Bronchial epithelial cell (primary cell): Measurements from ENCODE around the gene RNU4-1. TPM values are rescaled to one million over a fixed set of nuclear protein-coding genes. Genes with fewer than 3 reads are reported as not detected.

ENCODE experiments used
- DNase-seq: peaks from one replicate; pipeline ENCODE4 v3.0.0-alpha.2; 2010; ENCODE audit warnings: low read depth
- FAIRE-seq: peaks from 2 replicates; lab custom pipeline; 2011; peaks lifted over from hg19 to GRCh38; lab: Jason Lieb, UNC
- H3K27me3 ChIP-seq: 2 replicates; pipeline ENCODE4 v1.5.1; 2011; ENCODE audit warnings: low read length; ENCODE audit not compliant: control insufficient read depth, insufficient read depth
- H3K36me3 ChIP-seq: 2 replicates; pipeline ENCODE4 v1.5.1; 2011; ENCODE audit warnings: low read length; ENCODE audit not compliant: control insufficient read depth, insufficient read depth
- H3K4me3 ChIP-seq: 2 replicates; pipeline ENCODE4 v1.5.1; 2011; ENCODE audit warnings: mild to moderate bottlenecking, low read depth, low read length, control low read depth
- total RNA-seq: library from RNA; depleted of rRNA; stranded (reverse); fragments of >200 nt; gene quantifications from 2 replicates; pipeline ENCODE4 v1.2.1, GENCODE V29; 2014
- TF ChIP-seq, protein P1 (sequence below): IDR thresholded peaks from 2 replicates; pipeline ENCODE4 v1.5.1; 2011; ENCODE audit warnings: mild to moderate bottlenecking, moderate library complexity, low read length, control low read depth, inconsistent platforms; ENCODE audit not compliant: insufficient read depth, severe bottlenecking

RNU4-1 gene
- total RNA-seq, 1 donor from 2014 or later, result 564 TPM

DNA sequence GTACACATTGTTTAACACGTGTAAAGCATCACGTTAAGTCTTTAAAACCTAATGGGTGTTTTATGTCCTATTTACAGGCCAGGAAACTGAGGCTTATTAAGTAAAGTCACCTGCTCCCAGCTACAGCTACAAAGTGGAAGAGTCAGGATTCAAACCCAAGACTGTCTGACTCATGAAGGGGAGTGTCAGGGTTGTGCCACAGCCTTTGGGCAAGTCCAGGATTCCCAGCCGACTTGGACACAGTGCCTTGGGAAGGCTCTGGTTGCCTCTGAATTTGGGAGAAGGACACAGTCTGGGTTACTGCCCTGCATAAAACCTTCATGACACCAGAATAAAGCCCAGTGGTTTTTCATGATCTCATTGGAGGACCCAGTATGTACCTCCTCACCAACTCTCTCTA lies 8.7 kb downstream of the RNU4-1 start:
- FAIRE-seq, result no peak
- TF ChIP-seq, protein P1, sequence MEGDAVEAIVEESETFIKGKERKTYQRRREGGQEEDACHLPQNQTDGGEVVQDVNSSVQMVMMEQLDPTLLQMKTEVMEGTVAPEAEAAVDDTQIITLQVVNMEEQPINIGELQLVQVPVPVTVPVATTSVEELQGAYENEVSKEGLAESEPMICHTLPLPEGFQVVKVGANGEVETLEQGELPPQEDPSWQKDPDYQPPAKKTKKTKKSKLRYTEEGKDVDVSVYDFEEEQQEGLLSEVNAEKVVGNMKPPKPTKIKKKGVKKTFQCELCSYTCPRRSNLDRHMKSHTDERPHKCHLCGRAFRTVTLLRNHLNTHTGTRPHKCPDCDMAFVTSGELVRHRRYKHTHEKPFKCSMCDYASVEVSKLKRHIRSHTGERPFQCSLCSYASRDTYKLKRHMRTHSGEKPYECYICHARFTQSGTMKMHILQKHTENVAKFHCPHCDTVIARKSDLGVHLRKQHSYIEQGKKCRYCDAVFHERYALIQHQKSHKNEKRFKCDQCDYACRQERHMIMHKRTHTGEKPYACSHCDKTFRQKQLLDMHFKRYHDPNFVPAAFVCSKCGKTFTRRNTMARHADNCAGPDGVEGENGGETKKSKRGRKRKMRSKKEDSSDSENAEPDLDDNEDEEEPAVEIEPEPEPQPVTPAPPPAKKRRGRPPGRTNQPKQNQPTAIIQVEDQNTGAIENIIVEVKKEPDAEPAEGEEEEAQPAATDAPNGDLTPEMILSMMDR, result no peak
- no peaks in the 10 kb centered on the region for H3K27me3 ChIP-seq
- H3K4me3 ChIP-seq, result no peak overlapping the region
- DNase-seq, result peak; percentile 14
- no peaks in the 10 kb centered on the region for H3K36me3 ChIP-seq

GRCh38 chr12:120283318-120283717 lies 9.7 kb downstream of the RNU4-1 start:
- Histone ChIP-seq H3K36me3 (no peaks in the 10 kb centered on the region), H3K27me3 (no peaks in the 10 kb centered on the region), H3K4me3 (no peak overlapping the region)
- TF ChIP-seq, protein P1, result no peak
- DNase-seq (no peak), FAIRE-seq (no peak)

DNA sequence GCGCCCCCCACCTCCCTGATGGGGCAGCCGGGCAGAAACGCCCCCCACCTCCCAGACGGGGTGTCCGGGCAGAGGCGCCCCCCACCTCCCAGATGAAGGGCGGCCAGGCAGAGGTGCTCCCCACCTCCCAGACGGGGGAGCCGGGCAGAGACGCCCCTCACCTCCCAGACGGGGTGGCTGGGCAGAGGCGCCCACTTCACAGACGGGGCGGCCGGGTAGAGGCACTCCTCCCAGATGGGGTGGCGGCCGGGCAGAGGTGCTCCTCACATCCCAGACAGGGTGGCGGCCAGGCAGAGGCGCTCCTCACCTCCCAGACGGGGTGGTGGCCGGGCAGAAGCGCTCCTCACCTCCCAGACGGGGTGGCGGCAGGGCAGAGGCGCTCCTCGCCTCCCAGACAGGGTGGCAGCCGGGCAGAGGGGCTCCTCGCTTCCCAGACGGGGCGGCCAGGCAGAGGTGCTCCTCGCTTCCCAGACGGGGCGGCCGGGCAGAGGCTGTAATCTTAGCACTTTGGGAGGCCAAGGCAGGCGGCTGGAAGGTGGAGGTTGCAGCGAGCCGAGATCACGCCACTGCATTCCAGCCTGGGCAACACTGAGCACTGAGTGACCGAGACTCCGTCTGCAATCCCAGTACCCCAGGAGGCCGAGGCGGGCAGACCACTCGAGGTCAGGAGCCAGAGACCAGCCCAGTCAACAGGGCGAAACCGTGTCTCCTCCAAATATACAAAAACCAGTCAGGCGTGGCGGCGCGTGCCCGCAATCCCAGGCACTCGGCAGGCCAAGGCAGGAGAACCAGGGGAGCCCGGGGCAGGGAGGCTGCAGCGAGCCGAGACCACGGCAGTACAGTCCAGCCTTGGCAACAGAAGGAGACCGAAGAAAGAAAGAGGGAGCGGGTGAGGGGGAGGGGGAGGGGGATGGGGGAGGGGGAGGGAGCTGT lies 14.6 kb downstream of the RNU4-1 start:
- FAIRE-seq (no peak), DNase-seq (no peak)
- H3K4me3 ChIP-seq, result no peak overlapping the region
- TF ChIP-seq, protein P1, result no peak
- H3K36me3 ChIP-seq, result no peaks in the 10 kb centered on the region
- no peaks in the 10 kb centered on the region for H3K27me3 ChIP-seq

- H3K36me3 ChIP-seq, result no peaks in the 10 kb centered on the region
- DNase-seq, result peak; percentile 44
- FAIRE-seq, result no peak
- no peaks in the 10 kb centered on the region for H3K27me3 ChIP-seq
- TF ChIP-seq, protein P1, result no peak
- no peak overlapping the region for H3K4me3 ChIP-seq
These were observed 16.3 kb downstream of the RNU4-1 start for GRCh38 chr12:120276734-120277133.

DNA sequence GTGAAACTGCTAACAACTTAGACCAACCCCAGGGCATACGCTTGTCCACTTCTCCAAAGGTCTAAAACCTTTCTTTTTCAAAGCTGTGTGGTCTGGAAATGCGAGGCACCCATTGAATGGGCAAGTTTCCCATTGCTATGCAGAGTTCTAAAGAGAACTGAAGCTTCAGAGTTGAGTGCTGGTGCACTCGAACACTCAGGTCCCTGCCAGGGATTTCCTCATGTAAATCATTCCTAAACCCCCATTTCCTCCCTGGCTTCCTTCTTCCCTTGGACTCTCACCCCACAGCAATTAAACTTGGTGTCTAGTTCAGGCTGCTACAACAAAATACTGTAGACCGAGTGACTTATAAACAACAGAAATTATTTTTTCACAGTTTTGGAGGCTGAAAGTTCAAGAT lies 25.3 kb downstream of the RNU4-1 start:
- no peak for DNase-seq
- Histone ChIP-seq H3K4me3 (no peak overlapping the region), H3K27me3 (no peaks in the 10 kb centered on the region), H3K36me3 (peaks cover 1% of the 10 kb centered on the region)
- no peak for FAIRE-seq
- TF ChIP-seq, protein P1, result no peak
